Measurements from ENCODE around the gene ABLIM2.
"Not testable (repeated sequence)": the region's sequence is repeated elsewhere in the genome, so short reads cannot be mapped to it uniquely, and the experiment has no call there.

Gene ABLIM2

GRCh38 chr4:8157496-8157895, 1.1 kb downstream of the ABLIM2 start:
- no peak for DNase-seq (ENCODE audit: low read depth in 2 of 2)

GRCh38 chr4:8156617-8157016, 2.0 kb downstream of the ABLIM2 start:
- DNase-seq (ENCODE audit: low read depth in 2 of 2) = no peak

GRCh38 chr4:8155660-8156421, 2.8 kb downstream of the ABLIM2 start:
- no peak for DNase-seq (ENCODE audit: low read depth in 2 of 2)

GRCh38 chr4:8155048-8155447, 3.6 kb downstream of the ABLIM2 start:
- no peak for DNase-seq (ENCODE audit: low read depth in 2 of 2)

- no peak for DNase-seq (ENCODE audit: low read depth in 2 of 2)
Observed at GRCh38 chr4:8153441-8153840, 5.2 kb downstream of the ABLIM2 start.

GRCh38 chr4:8152865-8153257, 5.8 kb downstream of the ABLIM2 start:
- DNase-seq (ENCODE audit: low read depth in 2 of 2) = no peak

- no peak for DNase-seq (ENCODE audit: low read depth in 2 of 2)
Observed at GRCh38 chr4:8152090-8152864, 6.3 kb downstream of the ABLIM2 start.

- DNase-seq (ENCODE audit: low read depth in 2 of 2) = no peak
Observed at GRCh38 chr4:8151165-8151650, 7.4 kb downstream of the ABLIM2 start.

- no peak for DNase-seq (ENCODE audit: low read depth in 2 of 2)
Observed at GRCh38 chr4:8150152-8151090, 8.2 kb downstream of the ABLIM2 start.

- no peak for DNase-seq (ENCODE audit: low read depth in 2 of 2)
Observed at GRCh38 chr4:8149664-8150063, 8.9 kb downstream of the ABLIM2 start.

- no peak for DNase-seq (ENCODE audit: low read depth in 2 of 2)
Observed at GRCh38 chr4:8148785-8149435, 9.7 kb downstream of the ABLIM2 start.

GRCh38 chr4:8148159-8148558, 10.5 kb downstream of the ABLIM2 start:
- DNase-seq (ENCODE audit: low read depth in 2 of 2) = no peak

- DNase-seq (ENCODE audit: low read depth in 2 of 2) = no peak
Observed at GRCh38 chr4:8147231-8147970, 11.2 kb downstream of the ABLIM2 start.

GRCh38 chr4:8146157-8146556, 12.5 kb downstream of the ABLIM2 start:
- DNase-seq (ENCODE audit: low read depth in 2 of 2) = no peak

GRCh38 chr4:8144359-8144758, 14.3 kb downstream of the ABLIM2 start:
- no peak for DNase-seq (ENCODE audit: low read depth in 2 of 2)

GRCh38 chr4:8143392-8144140, 15.0 kb downstream of the ABLIM2 start:
- DNase-seq (ENCODE audit: low read depth in 2 of 2) = no peak

- no peak for DNase-seq (ENCODE audit: low read depth in 2 of 2)
Observed at GRCh38 chr4:8142556-8142955, 16.1 kb downstream of the ABLIM2 start.

GRCh38 chr4:8141935-8142334, 16.7 kb downstream of the ABLIM2 start:
- no peak for DNase-seq (ENCODE audit: low read depth in 2 of 2)

GRCh38 chr4:8140915-8141314, 17.7 kb downstream of the ABLIM2 start:
- no peak for DNase-seq (ENCODE audit: low read depth in 2 of 2)

- not testable (repeated sequence) for DNase-seq (ENCODE audit: low read depth in 2 of 2)
Observed at GRCh38 chr4:8139726-8140125, 18.9 kb downstream of the ABLIM2 start.

Measured in activated CD8-positive, alpha-beta memory T cell treated with anti-CD3 and anti-CD28 coated beads for 4 hours (primary cell).